ENCODE data around the gene SH3BP4.

GRCh38 chr2:234973008-234973407 is 21.2 kb downstream of the SH3BP4 start:
- TF ChIP-seq, protein P1, sequence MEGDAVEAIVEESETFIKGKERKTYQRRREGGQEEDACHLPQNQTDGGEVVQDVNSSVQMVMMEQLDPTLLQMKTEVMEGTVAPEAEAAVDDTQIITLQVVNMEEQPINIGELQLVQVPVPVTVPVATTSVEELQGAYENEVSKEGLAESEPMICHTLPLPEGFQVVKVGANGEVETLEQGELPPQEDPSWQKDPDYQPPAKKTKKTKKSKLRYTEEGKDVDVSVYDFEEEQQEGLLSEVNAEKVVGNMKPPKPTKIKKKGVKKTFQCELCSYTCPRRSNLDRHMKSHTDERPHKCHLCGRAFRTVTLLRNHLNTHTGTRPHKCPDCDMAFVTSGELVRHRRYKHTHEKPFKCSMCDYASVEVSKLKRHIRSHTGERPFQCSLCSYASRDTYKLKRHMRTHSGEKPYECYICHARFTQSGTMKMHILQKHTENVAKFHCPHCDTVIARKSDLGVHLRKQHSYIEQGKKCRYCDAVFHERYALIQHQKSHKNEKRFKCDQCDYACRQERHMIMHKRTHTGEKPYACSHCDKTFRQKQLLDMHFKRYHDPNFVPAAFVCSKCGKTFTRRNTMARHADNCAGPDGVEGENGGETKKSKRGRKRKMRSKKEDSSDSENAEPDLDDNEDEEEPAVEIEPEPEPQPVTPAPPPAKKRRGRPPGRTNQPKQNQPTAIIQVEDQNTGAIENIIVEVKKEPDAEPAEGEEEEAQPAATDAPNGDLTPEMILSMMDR (IDR thresholded peaks at IDR 0.05): no peak
- no peak for TF ChIP-seq POLR2A (IDR thresholded peaks at IDR 0.05)
